ENCODE measurements around the gene NRARP.
"Not testable (repeated sequence)": the region's sequence is repeated elsewhere in the genome, so short reads cannot be mapped to it uniquely, and the experiment has no call there.

The NRARP gene

DNA sequence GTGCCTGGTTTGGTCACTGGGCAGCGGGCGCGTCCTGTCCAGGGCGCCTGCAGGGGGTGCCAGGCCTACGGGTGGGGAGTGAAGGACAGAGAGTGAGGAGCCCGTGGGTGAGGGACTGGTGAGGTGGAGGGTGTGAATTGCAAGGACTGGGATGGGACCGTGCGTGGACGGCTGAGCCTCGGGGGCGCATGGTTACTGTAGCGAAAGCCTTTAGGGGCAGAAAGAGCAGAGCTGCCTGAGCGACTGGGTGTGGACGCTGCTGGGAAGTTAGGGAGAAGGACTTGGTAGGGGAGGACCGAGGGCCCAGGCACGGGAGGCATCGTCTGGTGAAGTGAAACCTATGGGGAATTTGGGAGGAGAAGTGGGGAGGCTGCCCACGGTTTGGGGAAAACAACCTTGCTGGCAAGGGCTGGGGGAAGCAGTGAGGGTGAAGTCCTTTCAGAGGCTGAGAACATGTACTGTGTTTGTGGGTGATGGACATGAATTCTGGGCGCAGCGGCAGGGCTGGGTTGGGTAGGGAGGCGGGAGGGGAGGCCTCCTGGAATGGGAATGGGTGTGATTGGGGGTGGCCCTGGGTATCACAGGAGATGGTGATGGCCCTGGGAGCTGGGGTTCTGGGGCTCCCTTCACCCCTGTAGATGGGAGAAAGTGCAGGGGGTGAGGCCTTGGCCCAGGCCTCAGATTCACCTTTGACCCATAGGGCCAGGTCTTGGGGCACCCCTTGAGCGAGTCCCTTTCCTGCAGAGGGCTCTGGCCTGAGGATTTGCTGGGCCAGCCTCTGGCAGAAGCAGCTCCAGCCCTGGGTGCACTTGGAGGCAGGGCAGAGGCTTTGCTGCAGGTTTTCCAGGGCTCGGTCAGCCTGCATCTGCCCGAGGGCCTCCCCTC lies 26.2 kb downstream of the NRARP start:
- no peak for DNase-seq

DNA sequence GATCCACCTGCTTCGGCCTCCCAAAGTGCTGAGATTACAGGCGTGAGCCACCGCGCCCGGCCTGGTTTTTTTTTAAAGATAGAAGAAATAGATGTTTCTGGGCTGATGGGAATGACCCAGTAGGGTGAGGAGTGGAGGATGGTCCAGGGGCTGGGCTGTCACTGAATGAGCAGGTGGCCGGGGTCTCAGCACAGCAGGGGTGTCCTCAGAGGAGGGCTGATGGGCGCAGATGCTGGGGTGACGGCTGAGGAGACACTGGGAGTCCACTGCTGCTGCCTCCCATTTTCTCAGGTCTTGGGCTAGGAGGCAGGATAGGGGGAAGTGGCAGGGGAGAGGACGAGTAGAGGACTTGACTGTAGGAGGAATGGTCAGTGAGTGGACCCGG lies 26.9 kb downstream of the NRARP start:
- no peak for DNase-seq

DNA sequence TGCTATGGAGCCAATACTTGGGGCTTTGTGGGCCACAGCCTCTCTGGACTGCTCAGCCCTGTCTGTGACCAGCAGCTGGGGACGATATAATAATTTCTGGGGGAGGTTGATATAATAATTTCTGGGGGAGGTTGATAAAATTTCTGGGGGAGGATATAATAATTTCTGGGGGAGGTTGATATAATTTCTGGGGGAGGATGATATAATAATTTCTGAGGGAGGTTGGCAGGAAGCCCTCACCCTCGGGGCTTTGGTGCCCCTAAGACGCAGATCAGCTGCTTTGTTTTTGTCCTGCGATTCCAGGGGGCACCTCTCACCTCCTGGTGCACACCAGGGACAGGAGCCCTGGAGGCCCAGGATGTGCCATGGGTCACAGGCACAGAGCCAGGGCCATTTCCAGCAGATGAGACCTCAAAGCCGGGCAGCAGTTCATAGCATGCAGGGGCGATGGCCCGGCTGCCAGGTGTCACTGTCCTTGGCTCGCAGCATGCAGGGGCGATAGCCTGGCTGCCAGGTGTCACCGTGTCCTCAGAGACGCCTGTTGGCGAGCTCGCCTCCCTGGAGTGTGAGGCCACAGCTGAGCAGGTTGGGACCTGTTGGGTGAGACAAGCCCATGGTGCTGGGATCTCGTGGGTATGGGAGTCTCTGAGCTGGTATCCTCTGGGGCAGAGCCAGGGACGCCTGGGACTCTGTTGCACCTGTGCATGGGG lies 28.3 kb downstream of the NRARP start:
- DNase-seq: peak; percentile 67

DNA sequence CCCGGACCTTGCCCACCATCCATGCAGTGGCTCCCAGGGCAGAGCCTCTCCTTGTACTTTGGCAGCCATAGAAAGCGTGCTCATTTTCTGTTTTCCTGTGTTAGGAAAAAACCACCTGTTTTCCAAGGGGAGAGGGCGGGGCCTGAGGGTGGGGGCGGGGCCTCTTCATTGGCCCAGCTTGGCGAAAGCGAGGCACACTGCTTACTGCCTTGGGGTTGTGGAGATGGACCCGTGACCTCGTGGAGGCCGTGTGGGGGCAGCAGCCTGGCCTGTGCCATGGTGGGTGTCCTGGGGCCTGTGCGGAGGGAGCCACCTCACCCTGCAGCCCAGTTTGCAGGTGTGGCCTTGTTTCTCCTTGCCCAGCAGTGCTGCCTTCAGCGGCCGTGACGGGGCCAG lies 29.0 kb downstream of the NRARP start:
- DNase-seq: no peak

DNA sequence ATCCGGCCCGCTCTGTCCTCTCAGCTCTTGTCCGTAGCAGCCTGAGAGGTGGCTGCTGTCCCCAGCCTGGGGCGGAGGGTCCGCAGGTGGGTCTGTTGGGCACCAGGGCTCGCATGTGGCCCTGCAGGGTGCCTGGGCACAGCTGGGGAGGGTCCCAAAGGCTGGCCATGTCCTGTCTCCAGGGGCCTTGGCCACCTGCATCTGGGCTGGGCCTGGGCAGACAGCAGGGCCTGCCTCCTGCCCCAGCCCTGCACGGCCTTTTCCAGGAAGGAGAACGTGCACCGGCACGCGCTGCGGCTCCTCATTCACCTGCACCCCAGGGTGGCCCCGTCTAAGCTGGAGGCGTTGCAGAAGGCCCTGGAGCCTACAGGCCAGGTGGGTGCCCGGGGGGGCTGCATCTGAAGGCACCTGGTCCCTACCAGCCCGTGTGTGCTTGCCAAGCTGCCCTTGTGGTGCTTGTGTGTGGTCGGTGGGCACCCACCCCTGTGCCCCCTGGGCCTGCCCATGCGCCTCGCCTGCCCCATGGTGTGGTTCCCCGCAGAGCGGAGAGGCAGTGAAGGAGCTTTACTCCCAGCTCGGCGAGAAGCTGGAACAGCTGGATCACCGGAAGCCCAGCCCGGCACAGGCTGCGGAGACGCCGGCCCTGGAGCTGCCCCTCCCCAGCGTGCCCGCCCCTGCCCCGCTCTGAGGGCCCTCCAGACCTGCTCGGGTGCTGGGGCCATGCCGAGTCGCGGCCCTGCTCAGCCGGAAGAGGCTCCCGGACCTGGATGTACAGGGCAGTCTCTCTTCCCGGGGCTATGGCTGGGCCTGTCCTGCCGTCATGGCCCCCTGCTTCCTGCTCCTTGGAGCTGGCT lies 29.6 kb downstream of the NRARP start:
- no peak for DNase-seq

DNA sequence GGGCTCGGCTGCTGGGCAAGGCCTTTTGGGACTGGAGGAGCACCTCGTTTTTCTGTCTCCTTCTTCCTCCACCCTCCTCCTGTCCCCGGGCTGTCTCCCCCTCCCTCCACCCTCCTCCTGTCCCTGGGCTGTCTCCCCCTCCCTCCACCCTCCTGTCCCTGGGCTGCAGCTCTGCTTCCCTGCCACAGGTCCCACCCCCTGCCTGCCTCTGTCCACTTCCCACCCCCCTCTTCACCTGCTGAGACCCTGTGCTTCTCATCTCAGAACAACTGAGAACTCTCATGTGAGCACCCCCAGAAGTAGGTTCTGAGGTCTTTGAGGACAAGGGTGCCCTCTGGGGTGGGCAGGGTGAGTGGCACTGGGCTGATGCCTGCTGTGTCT lies 30.4 kb downstream of the NRARP start:
- DNase-seq: no peak

DNA sequence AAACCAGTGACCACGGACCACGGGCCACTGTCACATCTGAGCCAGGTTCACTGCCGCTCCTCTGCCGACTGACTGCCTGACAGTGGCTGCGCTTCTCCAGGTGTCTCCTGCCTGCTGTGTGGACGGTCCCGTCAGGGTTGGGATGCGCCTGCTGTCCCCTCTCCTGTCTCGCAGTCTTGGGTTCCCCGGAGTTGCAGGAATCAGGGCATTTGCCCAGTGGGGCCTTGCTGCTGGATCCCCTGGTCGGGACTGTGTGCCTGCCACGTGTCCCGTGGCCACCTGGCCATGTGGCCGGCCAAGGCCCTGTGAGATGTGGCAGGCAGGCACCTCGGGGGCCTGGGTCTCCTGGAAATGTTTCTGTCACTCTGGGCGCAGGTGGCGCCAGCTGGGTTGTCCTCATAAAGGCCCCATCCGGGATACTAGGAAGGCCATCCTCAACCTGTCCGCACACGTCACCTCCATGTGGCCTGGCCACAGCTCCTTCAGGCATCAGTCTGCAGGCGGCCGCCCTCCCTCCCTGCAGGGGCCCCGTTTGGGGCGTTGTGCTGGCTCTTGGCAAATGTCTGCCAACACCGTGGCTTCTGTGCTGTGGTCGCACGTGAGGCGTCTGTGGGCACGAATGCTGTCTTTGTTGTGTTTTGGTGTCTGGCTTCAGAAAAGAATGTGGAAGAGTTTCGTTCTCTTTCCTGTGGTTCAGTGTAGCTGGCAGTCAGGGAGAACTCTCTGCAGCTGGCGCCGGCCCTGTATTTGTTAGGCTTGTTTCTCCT lies 31.0 kb downstream of the NRARP start:
- DNase-seq: no peak

DNA sequence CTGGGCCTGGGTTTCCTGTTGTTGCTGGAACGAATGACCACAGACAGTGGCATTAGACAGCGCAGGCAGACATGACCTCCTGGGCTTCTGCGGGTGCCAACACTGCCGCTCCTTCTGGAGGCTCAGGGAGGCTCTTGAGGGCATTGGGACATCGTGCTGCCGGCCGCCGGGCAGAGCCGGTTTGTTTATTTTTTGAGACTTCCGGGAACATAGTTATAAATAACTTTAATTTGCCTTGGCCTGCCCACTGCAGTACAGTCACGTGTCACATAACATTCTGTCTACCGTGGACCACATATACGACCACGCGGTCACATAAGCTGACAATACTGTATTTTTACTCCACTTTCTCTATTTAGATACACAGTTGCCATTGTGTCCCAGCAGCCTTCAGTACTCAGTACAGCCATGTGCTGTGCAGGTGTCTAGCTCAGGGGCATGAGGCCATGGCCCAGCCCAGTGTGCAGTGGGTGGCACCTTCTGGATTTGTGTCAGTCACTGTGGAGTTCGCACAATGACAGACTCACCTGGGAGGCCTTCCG lies 32.8 kb downstream of the NRARP start:
- no peak for DNase-seq

DNA sequence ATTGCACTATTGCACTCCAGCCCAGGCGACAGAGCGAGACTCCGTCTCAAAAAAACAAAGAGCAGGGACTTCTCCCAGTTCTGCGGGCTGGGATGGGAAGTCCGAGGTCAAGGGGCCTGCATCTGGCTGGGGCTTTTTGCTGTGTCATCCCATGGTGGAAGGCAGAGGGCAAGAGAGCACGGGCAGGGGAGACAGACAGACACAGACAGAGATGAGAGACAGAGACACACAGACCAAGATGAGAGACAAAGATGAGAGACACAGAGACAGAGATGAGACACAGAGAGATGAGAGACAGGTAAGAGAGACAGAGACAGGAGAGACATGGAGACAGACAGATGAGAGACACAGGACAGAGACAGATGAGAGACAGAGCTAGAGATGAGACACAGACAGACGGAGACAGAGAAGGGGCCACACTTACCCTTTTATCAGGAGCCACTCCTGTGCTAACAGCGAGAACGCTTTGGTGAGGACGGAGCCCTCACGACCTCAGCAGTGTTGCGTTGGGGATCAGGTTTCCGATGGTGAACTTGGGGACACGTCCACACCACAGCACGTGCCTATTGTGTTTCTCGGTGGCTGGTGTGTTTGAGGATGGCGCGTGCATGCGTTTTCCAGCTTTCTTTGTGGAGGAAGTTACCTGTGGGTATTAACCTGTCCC lies 33.4 kb downstream of the NRARP start:
- no peak for DNase-seq

DNA sequence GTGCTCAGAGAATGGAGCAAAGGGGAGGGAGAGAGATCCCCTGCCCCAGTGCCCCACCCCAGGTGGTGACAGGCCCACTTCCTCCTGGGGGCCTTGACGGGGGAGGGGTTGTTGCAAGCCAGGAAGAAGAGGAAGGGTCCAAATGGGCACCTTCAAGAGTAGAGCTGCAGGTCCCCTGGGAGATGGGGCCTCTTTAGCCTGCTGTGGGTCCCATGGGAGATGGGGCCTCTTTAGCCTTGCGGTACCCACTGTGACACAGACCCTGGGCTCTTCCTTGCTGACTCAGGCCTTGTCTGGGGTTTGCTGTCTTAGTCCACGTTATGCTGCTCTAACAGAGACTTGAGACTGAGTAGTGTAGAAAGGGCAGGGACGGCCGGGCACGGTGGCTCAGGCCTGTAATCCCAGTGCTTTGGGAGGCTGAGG lies 34.1 kb downstream of the NRARP start:
- DNase-seq: no peak

DNA sequence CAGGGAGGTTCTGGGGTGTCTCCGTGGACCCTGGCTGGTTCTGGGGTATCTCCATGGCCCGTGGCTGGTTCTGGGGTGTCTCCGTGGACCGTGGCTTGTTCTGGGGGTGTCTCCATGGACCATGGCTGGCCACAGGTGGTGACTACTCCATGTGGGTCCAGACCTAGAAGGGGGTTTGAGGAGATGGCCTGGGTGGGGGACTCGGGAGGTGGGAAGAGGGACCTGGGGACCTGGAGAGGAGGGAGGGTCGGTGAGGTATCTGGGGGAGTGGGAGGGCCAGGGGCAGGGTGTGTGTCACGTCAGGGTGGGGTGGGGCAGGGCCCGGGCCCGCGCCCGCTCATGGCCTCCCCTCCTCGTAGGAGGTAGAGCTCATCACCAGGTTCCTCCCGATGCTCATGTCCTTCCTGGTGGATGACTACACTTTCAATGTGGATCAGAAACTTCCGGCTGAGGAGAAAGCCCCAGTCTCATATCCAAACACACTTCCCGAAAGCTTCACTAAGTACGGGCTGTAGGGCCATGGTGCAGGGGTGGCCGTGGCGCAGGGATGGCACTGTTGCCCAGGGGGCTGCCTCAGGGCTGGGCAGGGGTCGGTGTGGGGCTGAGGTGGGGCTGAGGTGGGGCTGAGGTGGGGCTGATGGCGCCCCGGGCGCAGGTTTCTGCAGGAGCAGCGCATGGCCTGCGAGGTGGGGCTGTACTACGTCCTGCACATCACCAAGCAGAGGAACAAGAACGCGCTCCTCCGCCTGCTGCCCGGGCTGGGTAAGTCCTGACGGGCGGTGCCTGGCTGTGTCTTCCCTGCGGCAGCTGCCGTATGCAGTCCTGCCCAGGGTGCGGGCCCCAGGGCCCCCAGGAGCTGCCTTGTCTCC lies 35.3 kb downstream of the NRARP start:
- DNase-seq: no peak

DNA sequence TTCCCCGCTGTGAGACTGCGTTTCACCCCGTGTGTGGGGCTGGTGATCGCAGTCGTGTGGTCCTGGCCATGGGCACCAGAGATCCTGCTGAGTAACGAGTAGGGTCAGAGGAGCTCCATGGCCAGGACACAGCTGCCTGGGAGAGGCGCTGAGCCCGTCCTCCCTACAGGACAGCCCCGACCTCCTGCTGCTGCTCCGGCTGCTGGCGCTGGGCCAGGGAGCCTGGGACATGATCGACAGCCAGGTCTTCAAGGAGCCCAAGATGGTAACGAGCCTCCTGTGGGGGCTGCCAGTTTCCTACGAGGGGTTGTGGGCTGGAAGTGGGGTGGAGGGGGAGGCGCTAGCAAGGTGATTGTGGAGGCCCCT lies 35.9 kb downstream of the NRARP start:
- DNase-seq: no peak

DNA sequence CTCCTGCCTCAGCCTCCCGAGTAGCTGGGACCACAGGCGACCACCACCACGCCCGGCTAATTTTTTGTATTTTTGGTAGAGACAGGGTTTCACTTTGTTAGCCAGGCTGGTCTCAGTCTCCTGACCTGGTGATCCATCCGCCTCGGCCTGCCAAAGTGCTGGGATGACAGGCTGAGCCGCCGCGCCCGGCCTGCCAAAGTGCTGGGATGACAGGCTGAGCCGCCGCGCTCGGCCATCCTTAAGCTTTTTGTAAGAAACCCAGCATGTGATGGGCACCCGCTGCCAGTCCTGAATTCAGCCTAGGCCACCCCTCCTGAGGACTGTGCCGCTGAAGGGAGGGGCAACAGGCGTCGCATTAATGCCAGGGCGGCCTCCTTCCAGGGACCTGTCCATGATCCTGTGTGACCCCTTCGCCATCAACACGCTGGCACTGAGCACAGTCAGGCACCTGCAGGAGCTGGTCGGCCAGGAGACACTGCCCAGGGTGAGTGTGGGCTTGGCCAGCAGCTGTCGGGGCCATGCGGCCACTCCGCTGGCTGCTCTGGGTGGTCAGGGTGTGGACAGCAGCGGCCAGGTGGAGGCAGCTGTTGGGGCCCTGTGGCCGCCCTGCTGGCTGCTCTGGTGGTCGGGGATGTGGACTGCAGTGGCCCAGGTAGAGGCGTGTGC lies 36.4 kb downstream of the NRARP start:
- DNase-seq: no peak

DNA sequence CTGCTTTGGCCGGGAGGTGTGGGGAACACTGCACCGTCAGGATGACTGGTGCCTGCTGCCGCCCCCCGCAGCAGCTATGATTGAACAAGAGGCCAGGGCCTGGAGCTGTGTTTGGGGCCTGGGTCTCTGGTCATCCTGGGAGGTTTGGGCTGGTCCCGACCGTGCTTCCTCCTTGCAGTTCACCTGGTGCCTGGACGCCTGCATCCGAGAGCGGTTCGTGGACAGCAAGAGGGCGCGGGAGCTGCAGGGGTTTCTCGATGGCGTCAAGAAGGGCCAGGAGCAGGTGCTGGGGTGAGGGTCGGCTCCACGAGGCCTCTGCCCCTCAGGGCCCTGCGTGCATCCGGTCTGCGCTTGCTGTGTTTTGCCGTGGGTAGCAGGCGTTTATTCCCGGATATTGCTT lies 38.0 kb downstream of the NRARP start:
- no peak for DNase-seq

DNA sequence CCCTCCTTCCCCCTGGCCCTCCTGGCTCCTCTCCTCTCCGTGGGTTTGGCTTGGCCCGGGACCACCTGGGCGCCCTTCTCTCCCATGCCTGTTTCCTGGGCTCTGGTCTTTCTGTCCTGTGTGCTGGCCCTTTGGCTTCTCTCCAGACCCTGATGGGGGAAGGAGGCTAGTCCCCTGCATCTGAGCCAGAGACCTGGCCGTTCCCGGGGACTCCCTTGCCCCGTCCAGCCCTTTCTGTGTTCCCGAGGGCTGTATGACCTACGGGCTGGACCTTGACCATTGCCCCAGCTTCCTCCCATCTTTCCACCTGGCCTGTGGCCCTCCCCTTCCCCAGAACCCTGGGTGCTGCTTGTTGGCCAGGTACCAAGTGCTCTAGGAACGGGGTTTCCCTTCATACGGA lies 38.6 kb downstream of the NRARP start:
- no peak for DNase-seq

DNA sequence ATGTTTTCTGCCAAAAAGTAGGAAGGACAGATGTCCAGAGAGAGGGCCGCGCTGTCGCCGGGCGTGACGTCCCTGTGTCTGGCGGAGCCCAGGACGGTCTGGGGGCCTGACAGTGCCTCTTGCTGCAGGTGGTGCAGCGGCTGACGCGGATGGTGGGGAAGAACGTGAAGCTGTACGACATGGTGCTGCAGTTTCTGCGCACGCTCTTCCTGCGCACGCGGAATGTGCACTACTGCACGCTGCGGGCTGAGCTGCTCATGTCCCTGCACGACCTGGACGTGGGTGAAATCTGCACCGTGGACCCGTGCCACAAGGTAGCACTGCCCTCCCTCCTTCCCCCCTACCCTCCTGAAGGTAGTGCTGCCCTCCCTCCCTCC lies 39.2 kb downstream of the NRARP start:
- no peak for DNase-seq

DNA sequence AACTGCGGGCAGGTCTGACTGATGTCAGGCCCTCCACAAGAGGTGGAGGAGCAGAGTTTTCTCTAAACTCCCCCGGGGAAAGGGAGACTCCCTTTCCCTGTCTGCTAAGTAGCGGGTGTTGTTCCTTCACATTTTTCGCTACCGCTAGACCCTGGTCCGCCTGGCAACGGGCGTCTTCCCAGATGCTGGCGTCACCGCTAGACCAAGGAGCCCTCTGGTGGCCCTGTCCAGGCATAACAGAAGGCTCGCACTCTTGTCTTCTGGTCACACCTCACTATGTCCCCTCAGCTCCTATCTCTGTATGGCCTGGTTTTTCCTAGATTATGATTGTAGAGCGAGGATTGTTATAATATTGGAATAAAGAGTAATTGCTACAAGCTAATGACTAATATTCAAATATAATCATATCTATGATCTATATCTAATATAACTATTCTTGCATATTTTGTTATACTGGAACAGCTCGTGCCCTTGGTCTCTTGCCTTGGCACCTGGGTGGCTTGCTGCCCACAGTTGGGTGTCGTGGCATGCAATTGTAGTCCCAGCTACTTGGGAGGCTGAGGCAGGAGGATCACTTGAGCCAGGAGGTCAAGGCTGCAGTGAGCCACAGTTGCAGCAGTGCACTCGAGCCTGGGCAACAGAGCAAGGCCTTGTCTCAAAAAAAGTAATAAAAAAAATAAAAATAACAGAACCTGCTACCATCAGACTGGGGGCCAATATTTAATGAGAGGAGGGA lies 39.7 kb downstream of the NRARP start:
- DNase-seq: not testable (repeated sequence)

DNA sequence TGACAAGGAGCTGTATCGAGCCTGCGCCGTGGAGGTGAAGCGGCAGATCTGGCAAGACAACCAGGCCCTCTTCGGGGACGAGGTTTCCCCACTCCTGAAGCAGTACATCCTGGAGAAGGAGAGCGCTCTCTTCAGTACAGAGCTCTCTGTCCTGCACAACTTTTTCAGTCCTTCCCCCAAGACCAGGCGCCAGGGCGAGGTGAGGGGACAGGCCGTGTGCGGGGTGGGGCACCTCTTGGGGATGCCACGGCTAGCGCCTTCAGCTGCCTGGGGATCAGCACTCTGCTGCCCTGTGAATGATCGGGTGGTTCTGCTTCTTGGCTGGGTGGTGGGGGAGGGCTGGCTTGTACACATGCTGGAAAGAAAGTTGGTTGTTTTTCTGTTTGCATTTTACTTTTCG lies 45.2 kb downstream of the NRARP start:
- no peak for DNase-seq

DNA sequence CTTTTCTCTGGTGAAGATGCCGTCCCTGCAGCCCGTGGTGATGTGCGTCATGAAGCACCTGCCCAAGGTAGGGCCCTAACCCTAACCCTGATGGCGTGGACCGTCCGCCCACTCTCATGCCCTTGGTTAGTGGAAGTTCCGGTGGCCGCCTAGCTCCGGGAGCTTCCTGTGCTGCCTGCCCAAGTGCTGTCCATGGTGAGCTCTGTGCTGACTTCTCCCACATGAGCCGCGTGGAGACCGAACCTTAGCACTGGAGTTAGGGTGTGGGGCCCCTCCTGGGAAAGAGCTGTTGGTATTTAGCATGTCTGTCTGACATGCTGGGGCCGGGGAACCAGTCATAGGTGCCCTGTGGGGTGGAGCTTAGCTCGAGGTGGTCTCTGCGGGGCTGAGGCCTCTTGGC lies 45.7 kb downstream of the NRARP start:
- no peak for DNase-seq
